Activated T-helper 1 cell treated with anti-CD3 and anti-CD28 coated beads, Interleukin-12 subunit alpha, Interleukin-12 subunit beta, Interleukin-2, Interleukin-4 antibody, amounts not matched to agents 30 ng/mL and 10 ng/mL and 1 ng/mL, durations not matched to agents 14 hours and 24 hours and 36 hours (primary cell): ENCODE data around the gene BDH1. TPM values are rescaled to one million over a fixed set of nuclear protein-coding genes. Genes with fewer than 3 reads are reported as not detected.

Source experiments
- DNase-seq: peaks from one replicate; pipeline ENCODE4 v3.0.0; 2021; ENCODE audit warnings: low spot score
- H3K27ac Mint-ChIP-seq: one replicate; pipeline ENCODE4 v1.8.0; 2021; ENCODE audit warnings: mild to moderate bottlenecking, mixed read lengths
- H3K27me3 Mint-ChIP-seq: one replicate; pipeline ENCODE4 v1.8.0; 2022; ENCODE audit warnings: mild to moderate bottlenecking, moderate library complexity, mixed read lengths; ENCODE audit not compliant: insufficient read depth
- H3K36me3 Mint-ChIP-seq: one replicate; pipeline ENCODE4 v1.8.0; 2021; ENCODE audit warnings: low read depth, mixed read lengths
- H3K4me1 Mint-ChIP-seq: one replicate; pipeline ENCODE4 v1.8.0; 2021; ENCODE audit warnings: low read depth, mixed read lengths
- H3K4me3 Mint-ChIP-seq: one replicate; pipeline ENCODE4 v1.8.0; 2021; ENCODE audit warnings: mild to moderate bottlenecking, moderate library complexity, mixed read lengths
- H3K9me3 Mint-ChIP-seq: one replicate; pipeline ENCODE4 v1.8.0; 2021; ENCODE audit warnings: mixed read lengths
- intact Hi-C: fragments of 100-400 bp; cut with micrococcal nuclease; formaldehyde crosslinking; loops from one replicate; pipeline ENCODE4 v1.15.1; 2024
- total RNA-seq: library from RNA; stranded (reverse); gene quantifications from 2 replicates; pipeline ENCODE4 v1.2.3, GENCODE V29; 2022

Gene BDH1
- total RNA-seq, 1 donor from 2014 or later, result 120 TPM

- Mint-ChIP-seq H3K4me3 (no peak overlapping the region), H3K9me3 (no peaks in the 10 kb centered on the region), H3K4me1 (no peaks in the 10 kb centered on the region), H3K27me3 (no peaks in the 10 kb centered on the region), H3K36me3 (no peaks in the 10 kb centered on the region), H3K27ac (no peak overlapping the region)
- intact Hi-C loops, result no loop called here
- DNase-seq, result no peak
Measured at GRCh38 chr3:197499427-197499826, 56.3 kb downstream of the BDH1 start.

GRCh38 chr3:197498499-197499241 lies 57.1 kb downstream of the BDH1 start:
- no peak for DNase-seq
- Mint-ChIP-seq H3K27me3 (no peaks in the 10 kb centered on the region), H3K36me3 (no peaks in the 10 kb centered on the region)

GRCh38 chr3:197496746-197497125 lies 59.0 kb downstream of the BDH1 start:
- H3K27ac Mint-ChIP-seq, result no peak overlapping the region
- DNase-seq, result no peak
- H3K4me3 Mint-ChIP-seq, result no peak overlapping the region
- H3K27me3 Mint-ChIP-seq, result peaks cover 3% of the 10 kb centered on the region
- no peaks in the 10 kb centered on the region for H3K9me3 Mint-ChIP-seq
- intact Hi-C loops, result no loop called here
- H3K4me1 Mint-ChIP-seq, result no peaks in the 10 kb centered on the region
- no peaks in the 10 kb centered on the region for H3K36me3 Mint-ChIP-seq

More at GRCh38 chr3:197498499-197499241, 57.1 kb downstream of the BDH1 start:
- intact Hi-C loops, result no loop called here
- Mint-ChIP-seq H3K4me3 (no peak overlapping the region), H3K27ac (no peak overlapping the region), H3K4me1 (no peaks in the 10 kb centered on the region), H3K9me3 (no peaks in the 10 kb centered on the region)

GRCh38 chr3:197495999-197496745 lies 59.6 kb downstream of the BDH1 start:
- Mint-ChIP-seq H3K27me3 (peaks cover 3% of the 10 kb centered on the region), H3K9me3 (no peaks in the 10 kb centered on the region), H3K4me1 (no peaks in the 10 kb centered on the region), H3K27ac (no peak overlapping the region), H3K4me3 (no peak overlapping the region), H3K36me3 (no peaks in the 10 kb centered on the region)
- no peak for DNase-seq
- intact Hi-C loops, result no loop called here

GRCh38 chr3:197495499-197495898 lies 60.3 kb downstream of the BDH1 start:
- intact Hi-C loops, result no loop called here
- H3K27me3 Mint-ChIP-seq, result peaks cover 3% of the 10 kb centered on the region
- no peaks in the 10 kb centered on the region for H3K9me3 Mint-ChIP-seq
- H3K36me3 Mint-ChIP-seq, result no peaks in the 10 kb centered on the region
- no peaks in the 10 kb centered on the region for H3K4me1 Mint-ChIP-seq
- no peak for DNase-seq
- H3K4me3 Mint-ChIP-seq, result no peak overlapping the region
- no peak overlapping the region for H3K27ac Mint-ChIP-seq

GRCh38 chr3:197495059-197495455 lies 60.7 kb downstream of the BDH1 start:
- no peak for DNase-seq
- Mint-ChIP-seq H3K27me3 (peaks cover 3% of the 10 kb centered on the region), H3K9me3 (no peaks in the 10 kb centered on the region), H3K36me3 (no peaks in the 10 kb centered on the region), H3K4me3 (no peak overlapping the region), H3K4me1 (no peaks in the 10 kb centered on the region), H3K27ac (no peak overlapping the region)
- intact Hi-C loops, result no loop called here

- intact Hi-C loops, result no loop called here
- no peaks in the 10 kb centered on the region for H3K9me3 Mint-ChIP-seq
- H3K27ac Mint-ChIP-seq, result no peak overlapping the region
- H3K4me1 Mint-ChIP-seq, result no peaks in the 10 kb centered on the region
- H3K36me3 Mint-ChIP-seq, result no peaks in the 10 kb centered on the region
- H3K27me3 Mint-ChIP-seq, result peaks cover 3% of the 10 kb centered on the region
- no peak for DNase-seq
- no peak overlapping the region for H3K4me3 Mint-ChIP-seq
Measured at GRCh38 chr3:197494366-197495058, 61.3 kb downstream of the BDH1 start.

- no peak for DNase-seq
- Mint-ChIP-seq H3K9me3 (no peaks in the 10 kb centered on the region), H3K4me3 (no peak overlapping the region), H3K27ac (no peak overlapping the region), H3K27me3 (peaks cover 3% of the 10 kb centered on the region), H3K36me3 (no peaks in the 10 kb centered on the region), H3K4me1 (no peaks in the 10 kb centered on the region)
- intact Hi-C loops, result no loop called here
Measured at GRCh38 chr3:197493049-197493448, 62.7 kb downstream of the BDH1 start.

GRCh38 chr3:197491923-197492664 lies 63.7 kb downstream of the BDH1 start:
- Mint-ChIP-seq H3K4me1 (no peaks in the 10 kb centered on the region), H3K27me3 (peaks cover 3% of the 10 kb centered on the region), H3K27ac (no peak overlapping the region), H3K4me3 (no peak overlapping the region), H3K9me3 (no peaks in the 10 kb centered on the region), H3K36me3 (no peaks in the 10 kb centered on the region)
- no peak for DNase-seq
- intact Hi-C loops, result no loop called here

- intact Hi-C loops, result no loop called here
- H3K4me3 Mint-ChIP-seq, result no peak overlapping the region
- no peak for DNase-seq
- H3K27me3 Mint-ChIP-seq, result peaks cover 6% of the 10 kb centered on the region
- no peak overlapping the region for H3K27ac Mint-ChIP-seq
- no peaks in the 10 kb centered on the region for H3K9me3 Mint-ChIP-seq
- H3K4me1 Mint-ChIP-seq, result no peaks in the 10 kb centered on the region
- no peaks in the 10 kb centered on the region for H3K36me3 Mint-ChIP-seq
Measured at GRCh38 chr3:197491478-197491877, 64.3 kb downstream of the BDH1 start.

- DNase-seq, result no peak
- Mint-ChIP-seq H3K4me3 (no peak overlapping the region), H3K27ac (no peak overlapping the region), H3K4me1 (no peaks in the 10 kb centered on the region), H3K9me3 (no peaks in the 10 kb centered on the region), H3K27me3 (peaks cover 8% of the 10 kb centered on the region), H3K36me3 (no peaks in the 10 kb centered on the region)
- intact Hi-C loops, result no loop called here
Measured at GRCh38 chr3:197490098-197491058, 65.4 kb downstream of the BDH1 start.

- no peak for DNase-seq
- no peaks in the 10 kb centered on the region for H3K36me3 Mint-ChIP-seq
- H3K27me3 Mint-ChIP-seq, result peaks cover 9% of the 10 kb centered on the region
- intact Hi-C loops, result no loop called here
- no peak overlapping the region for H3K4me3 Mint-ChIP-seq
- H3K4me1 Mint-ChIP-seq, result no peaks in the 10 kb centered on the region
- no peak overlapping the region for H3K27ac Mint-ChIP-seq
- no peaks in the 10 kb centered on the region for H3K9me3 Mint-ChIP-seq
Measured at GRCh38 chr3:197487911-197488391, 67.8 kb downstream of the BDH1 start.
